Activated naive CD8-positive, alpha-beta T cell treated with anti-CD3 and anti-CD28 coated beads, Interleukin-2, amount 10 ng/mL, durations not matched to agents 7 days and 5 days (primary cell): ENCODE measurements around the gene FSD1L. TPM values are rescaled to one million over a fixed set of nuclear protein-coding genes. Genes with fewer than 3 reads are reported as not detected.
"Not testable (repeated sequence)": the region's sequence is repeated elsewhere in the genome, so short reads cannot be mapped to it uniquely, and the experiment has no call there.

Experiments used
- ATAC-seq: fragments of 150-1000 bp; cut with Tn5 transposase; one replicate; pipeline ENCODE4 v1.10.0; 2021; ENCODE audit warnings: low read depth, moderate library complexity
- POLR2A ChIA-PET: fragments of 350-600 bp; sonication (Branson Sonifier 250); formaldehyde crosslinking; loops from one replicate; lab custom pipeline; 2021; ENCODE audit warnings: antibody characterized with exemption; lab: Charles Lee
- DNase-seq: peaks from one replicate; pipeline ENCODE4 v3.0.0; 2021
- H3K27ac Mint-ChIP-seq: one replicate; pipeline ENCODE4 v1.8.0; 2022; ENCODE audit warnings: mild to moderate bottlenecking, mixed read lengths
- H3K27me3 Mint-ChIP-seq: one replicate; pipeline ENCODE4 v1.8.0; 2022; ENCODE audit warnings: mild to moderate bottlenecking, moderate library complexity, mixed read lengths
- H3K36me3 Mint-ChIP-seq: one replicate; pipeline ENCODE4 v1.8.0; 2021; ENCODE audit warnings: mild to moderate bottlenecking, mixed read lengths
- H3K4me1 Mint-ChIP-seq: one replicate; pipeline ENCODE4 v1.8.0; 2021; ENCODE audit warnings: mixed read lengths
- H3K4me3 Mint-ChIP-seq: one replicate; pipeline ENCODE4 v1.8.0; 2022; ENCODE audit warnings: mild to moderate bottlenecking, moderate library complexity, mixed read lengths
- H3K9me3 Mint-ChIP-seq: one replicate; pipeline ENCODE4 v1.8.0; 2021; ENCODE audit warnings: mixed read lengths
- total RNA-seq, 2 experiments: library from RNA; stranded (reverse); gene quantifications; one replicate each; pipeline ENCODE4 v1.2.3, GENCODE V29; 2021

Gene FSD1L
- total RNA-seq, 2 experiments from 2014 or later: 4.8 to 4.9 TPM

- H3K4me3 Mint-ChIP-seq, H3K4me1 Mint-ChIP-seq, H3K9me3 Mint-ChIP-seq, H3K27me3 Mint-ChIP-seq, H3K27ac Mint-ChIP-seq, ATAC-seq, POLR2A ChIA-PET, DNase-seq: not testable (repeated sequence)
- H3K36me3 Mint-ChIP-seq: peaks cover 19% of the 10 kb centered on the region
These were observed 132.1 kb downstream of the FSD1L start for GRCh38 chr9:105579952-105580351.

DNA sequence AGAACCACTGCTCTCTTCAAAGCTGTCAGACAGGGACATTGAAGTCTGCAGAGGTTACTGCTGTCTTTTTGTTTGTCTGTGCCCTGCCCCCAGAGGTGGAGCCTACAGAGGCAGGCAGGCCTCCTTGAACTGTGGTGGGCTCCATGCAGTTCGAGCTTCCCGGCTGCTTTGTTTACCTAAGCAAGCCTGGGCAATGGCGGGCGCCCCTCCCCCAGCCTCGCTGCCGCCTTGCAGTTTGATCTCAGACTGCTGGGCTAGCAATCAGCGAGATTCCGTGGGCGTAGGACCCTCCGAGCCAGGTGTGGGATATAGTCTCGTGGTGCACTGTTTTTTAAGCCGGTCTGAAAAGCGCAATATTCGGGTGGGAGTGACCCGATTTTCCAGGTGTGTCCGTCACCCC is 133.7 kb downstream of the FSD1L start:
- ATAC-seq, POLR2A ChIA-PET, H3K36me3 Mint-ChIP-seq, DNase-seq, H3K4me3 Mint-ChIP-seq, H3K27ac Mint-ChIP-seq, H3K4me1 Mint-ChIP-seq, H3K27me3 Mint-ChIP-seq, H3K9me3 Mint-ChIP-seq: not testable (repeated sequence)

DNA sequence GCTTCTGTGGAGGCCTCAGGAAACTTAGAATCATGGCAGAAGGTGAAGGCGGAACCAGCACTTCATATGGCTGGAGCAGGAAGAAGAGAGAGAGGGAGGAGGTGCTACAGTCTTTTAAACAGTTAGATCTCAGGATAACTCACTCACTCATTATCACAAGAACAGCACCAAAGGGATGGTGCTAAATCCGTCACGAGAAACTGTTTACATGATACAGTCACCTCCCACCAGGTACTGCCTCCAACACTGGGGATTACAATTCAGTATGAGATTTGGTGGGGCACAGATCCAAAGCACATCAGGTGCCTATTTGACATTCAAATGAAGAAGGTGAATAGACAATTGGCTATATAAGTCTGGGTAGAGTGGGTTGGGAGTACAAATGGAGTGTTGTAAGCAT is 145.3 kb downstream of the FSD1L start:
- Mint-ChIP-seq H3K27me3 (no peaks in the 10 kb centered on the region), H3K36me3 (peaks cover 19% of the 10 kb centered on the region), H3K27ac (no peak overlapping the region), H3K4me1 (no peaks in the 10 kb centered on the region), H3K4me3 (no peak overlapping the region), H3K9me3 (peaks cover 13% of the 10 kb centered on the region)
- DNase-seq (no peak), ATAC-seq (no peak)
- POLR2A ChIA-PET: no interaction called here

Other genes starting within 250 kb of the FSD1L start
- gene SLC44A1, start 203.4 kb upstream of the FSD1L start, total RNA-seq: 10 to 100 TPM; 12.4 to 13.8 TPM
- 10 to 100 TPM; 14.8 to 15.7 TPM for gene FKTN, start 110.1 kb downstream of the FSD1L start, total RNA-seq
- not detected for gene TAL2, start 214.4 kb downstream of the FSD1L start, total RNA-seq
- 1 to 10 TPM; 8.6 to 9.4 TPM for gene TMEM38B, start 246.5 kb downstream of the FSD1L start, total RNA-seq